Body of pancreas (tissue), 4 donors: ENCODE data around the gene FBXO42.

Experiments used
- POLR2A ChIP-seq, 3 donors: fragments of 450-650 bp; IDR thresholded peaks; one replicate each; pipeline ENCODE4 v1.6.1; 2016; ENCODE audit warnings: antibody characterized with exemption in 3 of 3, mild to moderate bottlenecking in 2 of 3
- TF ChIP-seq, protein P1 (sequence below), 7 experiments: fragments of 450-650 bp in 4 of 7; fragments of 200-600 bp in 3 of 7; sonication (generic) in 3 of 7; IDR thresholded peaks; one replicate each; pipeline ENCODE4 v1.5.1; 2016 to 2019; ENCODE audit warnings: antibody characterized with exemption in 7 of 7

DNA sequence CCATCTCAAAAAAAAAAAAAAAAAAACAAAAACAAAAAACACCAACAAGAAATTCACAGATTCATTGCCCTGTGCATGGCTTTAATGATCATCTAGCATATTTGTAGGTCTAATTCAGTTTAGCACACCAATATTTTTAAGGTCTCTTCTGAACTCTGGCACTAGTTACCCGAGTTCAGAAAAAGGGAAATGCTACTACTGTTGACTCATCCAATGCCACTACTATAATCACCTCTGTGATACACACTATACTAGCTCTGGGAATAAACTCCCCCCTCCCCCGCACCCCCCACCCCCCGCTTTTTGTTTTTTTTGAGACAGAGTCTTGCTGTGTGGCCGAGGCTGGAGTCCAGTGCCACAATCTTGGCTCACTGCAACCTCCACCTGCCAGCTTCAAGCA, 55.6 kb downstream of the FBXO42 start:
- TF ChIP-seq, protein P1, sequence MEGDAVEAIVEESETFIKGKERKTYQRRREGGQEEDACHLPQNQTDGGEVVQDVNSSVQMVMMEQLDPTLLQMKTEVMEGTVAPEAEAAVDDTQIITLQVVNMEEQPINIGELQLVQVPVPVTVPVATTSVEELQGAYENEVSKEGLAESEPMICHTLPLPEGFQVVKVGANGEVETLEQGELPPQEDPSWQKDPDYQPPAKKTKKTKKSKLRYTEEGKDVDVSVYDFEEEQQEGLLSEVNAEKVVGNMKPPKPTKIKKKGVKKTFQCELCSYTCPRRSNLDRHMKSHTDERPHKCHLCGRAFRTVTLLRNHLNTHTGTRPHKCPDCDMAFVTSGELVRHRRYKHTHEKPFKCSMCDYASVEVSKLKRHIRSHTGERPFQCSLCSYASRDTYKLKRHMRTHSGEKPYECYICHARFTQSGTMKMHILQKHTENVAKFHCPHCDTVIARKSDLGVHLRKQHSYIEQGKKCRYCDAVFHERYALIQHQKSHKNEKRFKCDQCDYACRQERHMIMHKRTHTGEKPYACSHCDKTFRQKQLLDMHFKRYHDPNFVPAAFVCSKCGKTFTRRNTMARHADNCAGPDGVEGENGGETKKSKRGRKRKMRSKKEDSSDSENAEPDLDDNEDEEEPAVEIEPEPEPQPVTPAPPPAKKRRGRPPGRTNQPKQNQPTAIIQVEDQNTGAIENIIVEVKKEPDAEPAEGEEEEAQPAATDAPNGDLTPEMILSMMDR (IDR thresholded peaks at IDR 0.05) = no peak
- no peak for TF ChIP-seq POLR2A (IDR thresholded peaks at IDR 0.05)
